ENCODE data around the gene MOGAT1. TPM values are rescaled to one million over a fixed set of nuclear protein-coding genes. Genes with fewer than 3 reads are reported as not detected.

MOGAT1 gene
- polyA plus RNA-seq, 3 donors: 0.11 TPM; not detected in 2

- H3K4me2 ChIP-seq (replicated peaks; ENCODE audit: extremely low read depth, low read length, poor library complexity, severe bottlenecking): no peak overlapping the region
- H3K4me1 Mint-ChIP-seq: peaks cover 39% of the 10 kb centered on the region
- H3K9ac ChIP-seq (ENCODE audit: insufficient read depth, low read length, poor library complexity, severe bottlenecking): no peak overlapping the region
- no peaks in the 10 kb centered on the region for H3K9me3 ChIP-seq (replicated peaks in 1 of 2; ENCODE audit: control insufficient read depth in 1 of 2, insufficient read depth in 1 of 2, low read length in 2 of 2)
- H3K36me3 Mint-ChIP-seq: peaks cover 0 to 3% of the 10 kb centered on the region in 2 donors
- H3K27ac ChIP-seq (ENCODE audit: low read depth in 1 of 2, low read length in 2 of 2): no peak overlapping the region
- peaks cover 7 to 16% of the 10 kb centered on the region in 2 donors for H3K27me3 ChIP-seq (ENCODE audit: control insufficient read depth in 2 of 2, insufficient read depth in 2 of 2, low read length in 2 of 2)
- H3K4me3 ChIP-seq (replicated peaks in 1 of 3; ENCODE audit: low read depth in 2 of 3, low read length in 3 of 3): no peak overlapping the region
- DNase-seq: peak in 1 of 3 donors; percentile 16
- intact Hi-C loops (cut with micrococcal nuclease): no loop called here
- peaks cover 34 to 38% of the 10 kb centered on the region in 2 donors for H3K4me1 ChIP-seq (ENCODE audit: control insufficient read depth in 1 of 2, insufficient read depth in 2 of 2, low read length in 2 of 2)
- no peaks in the 10 kb centered on the region for H4K20me1 ChIP-seq (ENCODE audit: insufficient read depth, low read length)
- no peak overlapping the region for H3K27ac Mint-ChIP-seq
- H2AFZ ChIP-seq (ENCODE audit: insufficient read depth, low read depth, low read length, poor library complexity, severe bottlenecking): no peak overlapping the region
- H3K79me2 ChIP-seq (ENCODE audit: insufficient read depth, low read length): no peaks in the 10 kb centered on the region
- TF ChIP-seq CTCF (IDR thresholded peaks at IDR 0.05): no peak
- H3K9me3 Mint-ChIP-seq: peaks cover 0 to 3% (median 0%) of the 10 kb centered on the region in 7 donors
- no peak overlapping the region for H3K4me3 Mint-ChIP-seq
- no peaks in the 10 kb centered on the region for H3K36me3 ChIP-seq (replicated peaks in 1 of 2; ENCODE audit: control insufficient read depth in 1 of 2, insufficient read depth in 2 of 2, low read length in 2 of 2)
- no CpG with 5 or more reads among the region's 5 CpGs for WGBS (ENCODE audit: insufficient coverage)
- peaks cover 10 to 38% (median 16%) of the 10 kb centered on the region in 3 donors for H3K27me3 Mint-ChIP-seq (ENCODE audit: low read depth in 3 of 3)
These were observed 2.4 kb downstream of the MOGAT1 start for GRCh38 chr2:222673883-222674282.

GRCh38 chr2:222677981-222678380, 6.5 kb downstream of the MOGAT1 start:
- Histone ChIP-seq H3K4me1 (ENCODE audit: control insufficient read depth in 1 of 2, insufficient read depth in 2 of 2, low read length in 2 of 2) (no peaks in the 10 kb centered on the region), H3K9ac (ENCODE audit: insufficient read depth, low read length, poor library complexity, severe bottlenecking) (no peak overlapping the region), H3K9me3 (replicated peaks in 1 of 2; ENCODE audit: control insufficient read depth in 1 of 2, insufficient read depth in 1 of 2, low read length in 2 of 2) (no peaks in the 10 kb centered on the region), H3K36me3 (replicated peaks in 1 of 2; ENCODE audit: control insufficient read depth in 1 of 2, insufficient read depth in 2 of 2, low read length in 2 of 2) (no peaks in the 10 kb centered on the region), H3K79me2 (ENCODE audit: insufficient read depth, low read length) (no peaks in the 10 kb centered on the region), H3K27me3 (ENCODE audit: control insufficient read depth in 2 of 2, insufficient read depth in 2 of 2, low read length in 2 of 2) (peaks cover 12 to 13% of the 10 kb centered on the region in 2 donors), H4K20me1 (ENCODE audit: insufficient read depth, low read length) (no peaks in the 10 kb centered on the region), H2AFZ (ENCODE audit: insufficient read depth, low read depth, low read length, poor library complexity, severe bottlenecking) (no peak overlapping the region), H3K4me2 (replicated peaks; ENCODE audit: extremely low read depth, low read length, poor library complexity, severe bottlenecking) (no peak overlapping the region), H3K27ac (ENCODE audit: low read depth in 1 of 2, low read length in 2 of 2) (no peak overlapping the region), H3K4me3 (replicated peaks in 1 of 3; ENCODE audit: low read depth in 2 of 3, low read length in 3 of 3) (no peak overlapping the region)
- Mint-ChIP-seq H3K4me3 (no peak overlapping the region), H3K36me3 (peaks cover 0 to 3% of the 10 kb centered on the region in 2 donors), H3K4me1 (peaks cover 8% of the 10 kb centered on the region), H3K27ac (no peak overlapping the region), H3K9me3 (peaks cover 0 to 9% (median 0%) of the 10 kb centered on the region in 7 donors), H3K27me3 (ENCODE audit: low read depth in 3 of 3) (peaks cover 14 to 35% (median 19%) of the 10 kb centered on the region in 3 donors)
- TF ChIP-seq CTCF (IDR thresholded peaks at IDR 0.05): no peak
- WGBS (ENCODE audit: insufficient coverage): 94% methylated on average over 2 of the region's 3 CpGs
- DNase-seq: no peak
- intact Hi-C loops (cut with micrococcal nuclease): no loop called here
